Endothelial cell of umbilical vein (primary cell): Measurements from ENCODE around the gene ICE1. TPM values are rescaled to one million over a fixed set of nuclear protein-coding genes. Genes with fewer than 3 reads are reported as not detected.

ENCODE experiments used
- BruUV-seq: library from RNA; stranded (reverse); fragments of 400-500 nt; replicated peaks from 2 replicates; lab custom pipeline; 2021; lab: Mats Ljungman, UMichigan
- CTCF ChIA-PET: fragments of 300-600, 350-600 bp; sonication (Branson Sonifier 250); formaldehyde crosslinking; loops from one replicate; lab custom pipeline; 2021; ENCODE audit warnings: antibody characterized with exemption, inconsistent platforms; lab: Charles Lee
- POLR2A ChIA-PET: fragments of 300-600, 350-600 bp; sonication (Branson Sonifier 250); formaldehyde crosslinking; loops from one replicate; lab custom pipeline; 2021; ENCODE audit warnings: antibody characterized with exemption, inconsistent platforms; lab: Charles Lee
- DNase-seq: peaks from one replicate; pipeline ENCODE4 v3.0.0-alpha.2; 2011; ENCODE audit warnings: low read depth, low spot score
- FAIRE-seq: peaks from 2 replicates; lab custom pipeline; 2011; peaks lifted over from hg19 to GRCh38; lab: Jason Lieb, UNC
- H2AFZ ChIP-seq: 2 replicates; pipeline ENCODE4 v1.6.0; 2012; ENCODE audit warnings: low read depth, low read length, control low read depth, inconsistent platforms
- H3K27ac ChIP-seq: 2 replicates; pipeline ENCODE4 v1.5.1; 2011; ENCODE audit warnings: low read depth, mild to moderate bottlenecking, control low read depth, low read length, moderate library complexity; ENCODE audit not compliant: insufficient read depth
- H3K27me3 ChIP-seq, 2 experiments: 2 replicates each; pipeline versions ENCODE4 v1.6.0 to v1.6.1; 2011; ENCODE audit warnings: low read length in 2 of 2, mixed read lengths in 1 of 2; ENCODE audit not compliant: control insufficient read depth in 2 of 2, insufficient read depth in 2 of 2
- H3K36me3 ChIP-seq, 2 experiments: 2 replicates in 1 of 2; 3 replicates in 1 of 2; pipeline ENCODE4 v1.5.1; 2011; ENCODE audit warnings: low read length in 2 of 2, mild to moderate bottlenecking in 1 of 2, moderate library complexity in 1 of 2; ENCODE audit not compliant: control insufficient read depth in 2 of 2, insufficient read depth in 2 of 2; ENCODE audit errors: extremely low read depth in 1 of 2
- H3K4me1 ChIP-seq: 3 replicates; pipeline ENCODE4 v1.5.1; 2011; ENCODE audit warnings: mild to moderate bottlenecking, low read length; ENCODE audit not compliant: control insufficient read depth, insufficient read depth; ENCODE audit errors: extremely low read depth
- H3K4me2 ChIP-seq: 2 replicates; pipeline ENCODE4 v1.6.1; 2011; ENCODE audit warnings: low read length, control low read depth, mixed read lengths; ENCODE audit not compliant: insufficient read depth
- H3K4me3 ChIP-seq, 3 experiments: fragments of 200-600 bp in 1 of 3; sonication (generic), shearing (Covaris generic) in 1 of 3; replicated peaks in 1 of 3; 2 replicates each; pipeline ENCODE4 v1.5.1; 2011 to 2016; ENCODE audit warnings: control low read depth in 3 of 3, low read length in 3 of 3, mild to moderate bottlenecking in 2 of 3, inconsistent platforms in 1 of 3, low read depth in 1 of 3, moderate library complexity in 1 of 3; ENCODE audit not compliant: insufficient read depth in 1 of 3
- H3K79me2 ChIP-seq: 2 replicates; pipeline ENCODE4 v1.6.0; 2012; ENCODE audit warnings: low read length, inconsistent platforms; ENCODE audit not compliant: control insufficient read depth, insufficient read depth
- H3K9ac ChIP-seq: replicated peaks from 2 replicates; pipeline ENCODE3; 2011; ENCODE audit warnings: low read length, control low read depth; ENCODE audit not compliant: insufficient read depth; ENCODE audit errors: extremely low read depth
- H3K9me1 ChIP-seq: replicated peaks from 3 replicates; pipeline ENCODE4 v1.6.0; 2011; ENCODE audit warnings: mild to moderate bottlenecking, low read length; ENCODE audit not compliant: control insufficient read depth, insufficient read depth; ENCODE audit errors: extremely low read depth
- H3K9me3 ChIP-seq: replicated peaks from 2 replicates; pipeline ENCODE4 v1.5.1; 2012; ENCODE audit warnings: low read length, inconsistent platforms; ENCODE audit not compliant: control insufficient read depth, insufficient read depth
- H4K20me1 ChIP-seq: replicated peaks from 2 replicates; pipeline ENCODE3; 2011; ENCODE audit warnings: mild to moderate bottlenecking, low read length; ENCODE audit not compliant: control insufficient read depth, insufficient read depth; ENCODE audit errors: extremely low read depth
- EZH2 ChIP-seq: IDR thresholded peaks from 2 replicates; pipeline ENCODE4 v1.6.1; 2012; ENCODE audit warnings: borderline replicate concordance, low read depth, mild to moderate bottlenecking, moderate library complexity, low read length, inconsistent platforms; ENCODE audit not compliant: severe bottlenecking
- FOS ChIP-seq: IDR thresholded peaks from 2 replicates; pipeline ENCODE4 v1.6.1; 2011; ENCODE audit warnings: mild to moderate bottlenecking, low read length, moderate library complexity, borderline replicate concordance; ENCODE audit not compliant: insufficient read depth
- GATA2 ChIP-seq: IDR thresholded peaks from 2 replicates; pipeline ENCODE4 v1.7.0; 2011; ENCODE audit warnings: low read depth, mild to moderate bottlenecking, moderate library complexity, mixed read lengths, low read length; ENCODE audit not compliant: insufficient read length, insufficient read depth
- JUN ChIP-seq: IDR thresholded peaks from 2 replicates; pipeline ENCODE4 v1.6.1; 2011; ENCODE audit warnings: borderline replicate concordance, low read depth; ENCODE audit not compliant: insufficient read length, insufficient read depth
- MYC ChIP-seq: IDR thresholded peaks from one replicate; pipeline ENCODE4 v1.6.1; 2011; ENCODE audit warnings: mild to moderate bottlenecking, low read depth, low read length
- POLR2A ChIP-seq: IDR thresholded peaks from 2 replicates; pipeline ENCODE4 v1.6.1; 2012; ENCODE audit warnings: low read depth, mild to moderate bottlenecking, control low read depth, low read length
- POLR2AphosphoS5 ChIP-seq: IDR thresholded peaks from 2 replicates; pipeline ENCODE4 v1.6.1; 2012; ENCODE audit warnings: low read depth, mild to moderate bottlenecking, control low read depth, low read length, moderate library complexity; ENCODE audit not compliant: insufficient read depth
- dilution Hi-C: fragments of 300-500 bp; cut with MboI; formaldehyde crosslinking; loops from one replicate; pipeline ENCODE4 v1.15.0; 2019; ENCODE audit warnings: low sequenced_read_pairs; ENCODE audit not compliant: extremely low pct_ligation_motif_present
- intact Hi-C: fragments of 100-400 bp; cut with micrococcal nuclease; formaldehyde crosslinking; loops from one replicate; pipeline ENCODE4 v1.10.0; 2022
- polyA plus RNA-seq, 4 experiments: library from polyadenylated mRNA; depleted of rRNA in 3 of 4; stranded (reverse) in 3 of 4; unstranded in 1 of 4; fragments of >200 nt; gene quantifications; 2 replicates each; pipeline versions ENCODE4 v1.2.1 to v1.2.3, GENCODE V29; 2011 to 2012; ENCODE audit warnings: missing spikeins in 1 of 4
- total RNA-seq: library from RNA; stranded (reverse); gene quantifications from 2 replicates; pipeline ENCODE4 v1.2.3, GENCODE V29; 2021
- TF ChIP-seq, protein P1 (sequence below), 2 donors: IDR thresholded peaks; 1 replicate in 1 of 2; 2 replicates in 1 of 2; pipeline ENCODE4 v1.5.1; 2011; ENCODE audit warnings: low read length in 2 of 2, mild to moderate bottlenecking in 2 of 2, moderate library complexity in 2 of 2, control low read depth in 1 of 2, inconsistent platforms in 1 of 2, low read depth in 1 of 2; ENCODE audit not compliant: insufficient read depth in 1 of 2; ENCODE audit errors: extremely low read depth in 1 of 2
- TF ChIP-seq, protein P2 (sequence below): IDR thresholded peaks from 2 replicates; pipeline ENCODE4 v1.6.1; 2011; ENCODE audit not compliant: insufficient read depth, insufficient read length

ICE1 gene
- total and polyA plus RNA-seq, 2 donors (not counting 3 experiments of a cell fraction or from before 2014, with no cell fraction given) = 8.8 to 29.1 TPM

DNA sequence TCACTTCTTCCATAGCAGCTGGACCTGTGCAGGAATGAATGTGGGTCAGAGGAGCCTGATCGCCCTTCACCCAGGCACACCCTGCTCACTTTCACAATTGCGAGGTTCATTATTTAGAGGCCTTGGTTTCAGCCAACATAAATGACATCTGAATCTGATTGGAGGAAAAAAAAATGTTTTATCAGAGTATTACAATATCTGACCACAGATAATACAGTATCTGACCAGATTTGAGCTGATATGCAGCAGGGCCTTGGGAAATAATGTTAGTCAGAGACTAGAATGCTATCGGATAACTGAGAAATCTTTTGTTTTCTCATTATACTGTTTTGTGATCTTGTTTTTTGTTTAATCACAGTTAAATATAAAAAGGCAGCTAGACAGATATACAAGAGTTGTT lies 7.7 kb downstream of the ICE1 start:
- Histone ChIP-seq H3K4me1 (peaks cover 11% of the 10 kb centered on the region), H3K27ac (no peak overlapping the region), H3K27me3 (no peaks in the 10 kb centered on the region), H3K4me3 (no peak overlapping the region), H3K9me1 (no peaks in the 10 kb centered on the region), H4K20me1 (peaks cover 4% of the 10 kb centered on the region), H3K36me3 (no peaks in the 10 kb centered on the region), H3K9ac (no peak overlapping the region), H2AFZ (no peak overlapping the region), H3K79me2 (peaks cover 97% of the 10 kb centered on the region), H3K9me3 (no peaks in the 10 kb centered on the region), H3K4me2 (no peak overlapping the region)
- intact Hi-C loops (no loop called here), dilution Hi-C loops (no loop called here)
- no TSS peak for BruUV-seq
- no peak for TF ChIP-seq EZH2
- TF ChIP-seq FOS = no peak
- TF ChIP-seq POLR2A = no peak
- no peak for TF ChIP-seq JUN
- TF ChIP-seq, protein P1, sequence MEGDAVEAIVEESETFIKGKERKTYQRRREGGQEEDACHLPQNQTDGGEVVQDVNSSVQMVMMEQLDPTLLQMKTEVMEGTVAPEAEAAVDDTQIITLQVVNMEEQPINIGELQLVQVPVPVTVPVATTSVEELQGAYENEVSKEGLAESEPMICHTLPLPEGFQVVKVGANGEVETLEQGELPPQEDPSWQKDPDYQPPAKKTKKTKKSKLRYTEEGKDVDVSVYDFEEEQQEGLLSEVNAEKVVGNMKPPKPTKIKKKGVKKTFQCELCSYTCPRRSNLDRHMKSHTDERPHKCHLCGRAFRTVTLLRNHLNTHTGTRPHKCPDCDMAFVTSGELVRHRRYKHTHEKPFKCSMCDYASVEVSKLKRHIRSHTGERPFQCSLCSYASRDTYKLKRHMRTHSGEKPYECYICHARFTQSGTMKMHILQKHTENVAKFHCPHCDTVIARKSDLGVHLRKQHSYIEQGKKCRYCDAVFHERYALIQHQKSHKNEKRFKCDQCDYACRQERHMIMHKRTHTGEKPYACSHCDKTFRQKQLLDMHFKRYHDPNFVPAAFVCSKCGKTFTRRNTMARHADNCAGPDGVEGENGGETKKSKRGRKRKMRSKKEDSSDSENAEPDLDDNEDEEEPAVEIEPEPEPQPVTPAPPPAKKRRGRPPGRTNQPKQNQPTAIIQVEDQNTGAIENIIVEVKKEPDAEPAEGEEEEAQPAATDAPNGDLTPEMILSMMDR (IDR thresholded peaks at IDR 0.05; ENCODE audit: extremely low read depth in 1 of 2, insufficient read depth in 1 of 2, low read depth in 1 of 2, low read length in 2 of 2) = no peak
- no peak for TF ChIP-seq MYC
- TF ChIP-seq GATA2 = no peak
- TF ChIP-seq POLR2AphosphoS5 = no peak
- TF ChIP-seq, protein P2, sequence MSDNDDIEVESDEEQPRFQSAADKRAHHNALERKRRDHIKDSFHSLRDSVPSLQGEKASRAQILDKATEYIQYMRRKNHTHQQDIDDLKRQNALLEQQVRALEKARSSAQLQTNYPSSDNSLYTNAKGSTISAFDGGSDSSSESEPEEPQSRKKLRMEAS = no peak
- FAIRE-seq (no peak), DNase-seq (no peak)
- ChIA-PET POLR2A (no interaction called here), CTCF (no interaction called here)
